HG02642 (cell line): ENCODE results near the gene ADAMTS6.

Experiments used
- ATAC-seq: cut with Tn5 transposase; IDR thresholded peaks from one replicate; pipeline ENCODE4 v1.9.1; 2021; ENCODE audit warnings: mild to moderate bottlenecking; ENCODE audit not compliant: unreplicated experiment, poor library complexity

The ADAMTS6 gene

DNA sequence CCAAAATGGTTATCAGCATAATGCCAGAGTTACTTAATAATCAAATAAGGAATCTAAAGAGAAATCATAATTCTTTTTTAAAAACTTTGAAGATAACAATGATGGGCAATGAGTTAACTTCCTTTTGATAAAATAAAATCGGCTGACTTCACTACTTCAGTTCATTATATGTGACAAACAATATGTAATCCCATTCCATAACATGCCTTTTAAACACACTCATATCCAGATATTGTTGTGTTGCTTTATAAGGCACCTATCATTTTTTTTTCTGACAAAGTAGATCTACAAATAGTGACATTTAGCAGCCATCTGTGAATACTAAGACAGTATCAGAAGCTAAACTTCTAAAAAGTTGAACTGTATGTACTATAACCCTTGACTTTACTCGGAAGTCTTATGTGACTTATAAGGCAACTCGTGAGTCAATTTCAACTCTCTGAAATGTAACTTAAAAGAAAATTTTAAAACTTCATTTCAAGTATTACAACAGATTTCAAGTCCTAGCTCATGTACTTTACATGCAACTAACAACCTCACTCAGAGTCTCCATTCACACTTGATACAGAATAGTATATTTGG is 7.5 kb downstream of the ADAMTS6 start:
- no peak for ATAC-seq

- no peak for ATAC-seq
Observed at GRCh38 chr5:65468633-65469032, 13.1 kb downstream of the ADAMTS6 start.

GRCh38 chr5:65462139-65462705 is 19.5 kb downstream of the ADAMTS6 start:
- no peak for ATAC-seq

DNA sequence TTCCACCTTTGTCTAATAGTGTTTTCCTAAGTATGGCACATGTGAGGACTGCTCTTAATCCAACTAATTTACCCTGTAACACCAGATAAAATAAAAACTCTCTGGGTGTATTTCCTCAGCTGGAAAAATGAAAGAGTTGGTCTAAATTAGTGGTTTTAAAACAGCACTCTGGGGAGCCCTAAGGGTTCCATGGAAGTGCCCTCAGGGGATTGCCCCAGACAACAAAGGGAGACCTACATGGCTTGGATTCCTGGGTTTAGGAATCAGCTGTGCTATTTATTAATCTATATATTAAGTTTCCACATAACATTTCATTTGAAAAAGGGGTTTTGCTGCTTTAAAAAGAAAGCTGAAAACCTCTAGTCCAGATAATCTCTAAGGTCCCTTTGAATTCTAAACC is 20.2 kb downstream of the ADAMTS6 start:
- no peak for ATAC-seq

- no peak for ATAC-seq
Observed at GRCh38 chr5:65459995-65460394, 21.7 kb downstream of the ADAMTS6 start.

- ATAC-seq: no peak
Observed at GRCh38 chr5:65455064-65455463, 26.7 kb downstream of the ADAMTS6 start.

DNA sequence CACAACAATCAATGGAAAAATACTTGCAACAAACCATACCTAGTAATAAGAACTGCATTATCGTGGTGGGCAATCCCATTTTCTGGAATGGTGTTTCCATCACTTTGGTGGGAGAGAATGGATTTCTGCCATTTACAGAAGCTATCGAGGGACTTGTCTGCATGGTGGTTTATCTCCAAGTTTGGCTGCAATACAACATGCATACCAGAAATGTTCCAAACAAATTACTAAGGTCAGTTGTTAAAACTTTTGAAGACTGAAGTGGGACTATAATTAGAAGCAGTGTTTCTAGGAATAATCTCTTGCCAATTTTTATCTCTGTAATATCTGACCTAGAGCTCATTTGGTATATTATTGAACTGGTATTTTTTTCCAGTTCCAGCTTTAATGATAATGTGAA is 30.3 kb downstream of the ADAMTS6 start:
- ATAC-seq: no peak

- no peak for ATAC-seq
Observed at GRCh38 chr5:65446682-65447081, 35.0 kb downstream of the ADAMTS6 start.

DNA sequence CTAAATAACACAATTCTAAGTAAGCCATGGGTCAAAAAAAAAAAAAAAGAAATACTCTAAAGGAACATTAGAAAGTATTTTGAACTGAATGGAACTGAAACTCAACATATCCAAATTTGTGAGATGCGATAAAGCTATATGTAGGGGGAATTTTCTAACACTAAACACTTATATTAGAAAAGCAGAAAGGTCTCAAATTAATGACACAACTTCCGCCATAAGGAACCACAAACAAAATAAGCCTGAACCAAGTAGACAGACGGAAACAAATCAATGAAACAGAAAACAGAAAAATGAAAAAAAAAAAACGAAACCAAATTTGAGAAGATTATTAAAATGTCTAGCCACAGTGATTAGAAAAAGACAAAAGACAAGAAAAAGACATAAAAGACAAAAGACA is 39.9 kb downstream of the ADAMTS6 start:
- no peak for ATAC-seq

DNA sequence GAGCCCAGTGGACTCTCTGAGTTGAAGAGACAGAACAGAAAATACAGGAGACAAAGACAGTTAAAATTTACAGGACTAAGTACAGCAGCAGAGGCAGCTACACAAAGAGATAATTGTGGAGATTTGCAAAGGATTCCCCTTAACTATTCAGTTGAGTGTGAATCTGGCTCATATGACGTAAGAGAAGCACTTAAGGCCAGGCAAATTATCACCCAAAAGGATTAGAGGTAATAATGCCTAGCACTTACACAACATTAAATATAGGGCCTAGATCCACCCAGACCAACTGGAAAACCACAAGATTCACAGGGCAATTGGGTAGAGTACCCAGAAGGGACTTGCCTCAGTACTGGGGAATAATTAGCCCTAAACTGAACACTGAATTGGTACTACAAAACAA is 41.3 kb downstream of the ADAMTS6 start:
- ATAC-seq: no peak

GRCh38 chr5:65434122-65434521 is 47.6 kb downstream of the ADAMTS6 start:
- no peak for ATAC-seq

DNA sequence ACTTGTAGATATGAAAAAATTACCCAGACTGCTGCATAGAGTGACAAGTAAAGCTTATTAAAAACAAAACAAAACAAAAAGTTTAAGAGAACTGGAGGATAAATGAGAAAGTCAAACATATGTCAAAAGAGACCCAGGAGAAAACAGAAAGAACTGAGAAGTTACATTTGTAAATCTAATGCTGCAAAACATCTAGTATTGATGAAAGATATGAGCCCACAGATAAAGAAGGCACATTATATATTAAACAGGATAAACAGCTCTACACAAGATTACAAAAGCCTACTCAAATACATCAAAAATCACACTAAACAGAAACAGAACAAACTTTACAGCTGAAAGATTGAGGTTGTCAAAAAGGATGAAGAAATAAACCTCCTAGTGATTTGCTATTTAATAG is 55.1 kb downstream of the ADAMTS6 start:
- ATAC-seq: no peak

DNA sequence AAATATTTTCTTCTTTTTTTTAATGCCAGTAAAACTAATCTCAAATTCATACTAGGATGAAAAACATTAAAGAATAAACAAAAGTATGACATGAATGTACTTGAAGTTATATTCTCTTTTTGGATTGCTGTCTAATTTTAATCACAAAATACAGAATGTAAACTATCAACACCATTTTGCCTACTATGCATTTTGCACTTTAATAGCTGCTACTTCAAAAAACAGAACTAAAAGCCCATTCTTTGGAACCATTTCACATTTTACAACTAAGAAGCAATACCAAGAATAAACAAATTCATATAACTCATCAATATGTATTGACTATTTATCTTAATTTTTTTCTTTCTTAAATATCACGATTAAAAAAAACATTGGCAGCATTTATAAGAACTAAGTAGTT is 58.1 kb downstream of the ADAMTS6 start:
- no peak for ATAC-seq

GRCh38 chr5:65418661-65419060 is 63.1 kb downstream of the ADAMTS6 start:
- no peak for ATAC-seq

DNA sequence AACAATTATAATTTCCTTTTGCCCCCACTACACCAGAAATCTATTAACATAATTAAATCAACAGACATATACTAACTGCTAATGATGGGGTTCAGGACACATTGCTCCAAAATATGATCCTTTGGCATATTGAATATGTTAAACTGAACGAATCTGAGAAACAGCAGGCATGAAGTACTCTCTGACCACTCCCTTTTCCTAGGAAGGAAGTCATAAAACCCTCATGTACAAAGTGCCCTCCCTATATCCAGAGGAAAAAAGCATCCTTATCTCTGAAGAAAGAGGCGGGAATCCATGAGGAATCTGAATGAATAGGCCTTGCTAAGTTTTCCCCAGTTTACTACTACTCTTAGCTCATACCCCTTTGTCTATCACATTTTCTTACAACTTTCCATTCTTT is 67.9 kb downstream of the ADAMTS6 start:
- ATAC-seq: no peak

DNA sequence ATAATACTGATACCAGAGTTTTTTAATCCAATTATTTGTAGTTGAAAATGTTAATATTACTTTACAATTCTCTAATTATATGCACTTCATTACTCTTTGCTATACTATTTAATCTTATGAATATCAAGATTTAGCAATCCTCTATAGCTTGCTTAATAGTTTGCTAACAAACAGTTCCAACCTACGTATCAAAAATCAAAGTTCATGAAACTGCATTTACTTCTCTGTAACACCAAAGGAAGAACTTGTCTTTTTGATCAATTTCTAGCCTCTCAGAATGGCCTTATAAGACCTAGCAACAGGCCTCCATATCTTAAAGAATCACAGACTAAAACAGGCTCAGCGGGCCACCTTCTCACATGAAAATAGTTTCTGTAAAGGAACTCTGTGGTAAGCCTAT is 68.9 kb downstream of the ADAMTS6 start:
- no peak for ATAC-seq

DNA sequence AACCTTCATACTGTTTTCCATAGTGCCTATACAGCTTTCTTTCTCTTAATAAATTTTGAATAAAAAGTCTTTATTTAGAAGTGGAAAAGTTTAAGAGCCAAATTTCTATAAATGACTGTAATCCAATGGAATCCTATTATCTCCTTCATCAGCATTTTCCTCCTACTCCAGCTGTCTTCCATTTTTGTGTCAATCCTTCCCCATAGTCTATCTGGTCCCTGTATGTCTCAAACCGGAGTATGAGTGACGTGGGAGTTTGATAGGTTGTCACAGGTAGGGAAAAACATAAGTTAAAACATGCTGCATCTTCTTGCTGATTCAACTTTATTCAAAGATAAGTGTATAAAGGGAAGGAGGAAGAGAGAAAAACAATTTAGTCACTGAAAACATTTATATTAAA is 70.4 kb downstream of the ADAMTS6 start:
- no peak for ATAC-seq

- no peak for ATAC-seq
Observed at GRCh38 chr5:65395526-65396155, 86.1 kb downstream of the ADAMTS6 start.

GRCh38 chr5:65394087-65394486 is 87.6 kb downstream of the ADAMTS6 start:
- ATAC-seq: no peak

DNA sequence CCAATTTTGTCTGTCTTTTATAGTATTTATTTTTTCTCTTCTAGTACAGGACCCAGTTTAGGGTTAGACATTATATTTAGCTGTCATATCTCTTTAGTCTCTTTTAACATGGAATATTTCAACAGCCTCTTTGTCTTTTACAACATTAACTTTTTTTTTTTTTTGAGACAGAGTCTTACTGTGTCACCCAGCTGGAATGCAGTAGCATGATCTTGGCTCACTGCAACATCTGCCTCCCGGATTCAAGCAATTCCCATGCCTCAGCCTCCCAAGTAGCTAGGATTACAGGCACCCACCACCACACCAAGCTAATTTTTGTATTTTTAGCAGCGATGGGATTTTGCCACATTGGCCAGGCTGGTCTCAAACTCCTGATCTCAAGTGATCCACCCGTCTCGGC is 90.1 kb downstream of the ADAMTS6 start:
- ATAC-seq: no peak

- ATAC-seq: no peak
Observed at GRCh38 chr5:65390208-65390607, 91.5 kb downstream of the ADAMTS6 start.

GRCh38 chr5:65383859-65384258 is 97.9 kb downstream of the ADAMTS6 start:
- no peak for ATAC-seq
